BJ (cell line): Measurements from ENCODE around the gene CAPN15. TPM values are rescaled to one million over a fixed set of nuclear protein-coding genes. Genes with fewer than 3 reads are reported as not detected.

Experiments used
- CTCF ChIA-PET: fragments of 350-600 bp; formaldehyde crosslinking; extraction: SDS; loops from one replicate; lab custom pipeline; 2021; ENCODE audit warnings: antibody characterized with exemption, inconsistent platforms; lab: Yijun Ruan, JAX
- POLR2A ChIA-PET: fragments of 300-600 bp; sonication (Branson Sonifier 250); formaldehyde crosslinking; extraction: SDS; loops from one replicate; lab custom pipeline; 2021; ENCODE audit warnings: antibody characterized with exemption; lab: Charles Lee
- DNase-seq: peaks from one replicate; pipeline ENCODE4 v3.0.0-alpha.2; 2011; ENCODE audit warnings: low read depth
- H3K27me3 ChIP-seq: 2 replicates; pipeline ENCODE4 v1.6.0; 2011; ENCODE audit warnings: low read length; ENCODE audit not compliant: control insufficient read depth, insufficient read depth
- H3K36me3 ChIP-seq: 2 replicates; pipeline ENCODE4 v1.5.1; 2011; ENCODE audit warnings: low read length; ENCODE audit not compliant: control insufficient read depth, insufficient read depth
- H3K4me3 ChIP-seq: 2 replicates; pipeline ENCODE4 v1.5.1; 2011; ENCODE audit warnings: low read depth, mild to moderate bottlenecking, control low read depth, low read length
- polyA plus RNA-seq: library from polyadenylated mRNA; depleted of rRNA; stranded (reverse); fragments of >200 nt; gene quantifications from 2 replicates; pipeline ENCODE4 v1.2.3, GENCODE V29; 2011
- TF ChIP-seq, protein P1 (sequence below): IDR thresholded peaks from 2 replicates; pipeline ENCODE4 v1.5.1; 2011; ENCODE audit warnings: low read depth, mild to moderate bottlenecking, control low read depth, inconsistent platforms, low read length, moderate library complexity; ENCODE audit not compliant: insufficient read depth

CAPN15 gene
- polyA plus RNA-seq, 1 experiment = 12.9 TPM

DNA sequence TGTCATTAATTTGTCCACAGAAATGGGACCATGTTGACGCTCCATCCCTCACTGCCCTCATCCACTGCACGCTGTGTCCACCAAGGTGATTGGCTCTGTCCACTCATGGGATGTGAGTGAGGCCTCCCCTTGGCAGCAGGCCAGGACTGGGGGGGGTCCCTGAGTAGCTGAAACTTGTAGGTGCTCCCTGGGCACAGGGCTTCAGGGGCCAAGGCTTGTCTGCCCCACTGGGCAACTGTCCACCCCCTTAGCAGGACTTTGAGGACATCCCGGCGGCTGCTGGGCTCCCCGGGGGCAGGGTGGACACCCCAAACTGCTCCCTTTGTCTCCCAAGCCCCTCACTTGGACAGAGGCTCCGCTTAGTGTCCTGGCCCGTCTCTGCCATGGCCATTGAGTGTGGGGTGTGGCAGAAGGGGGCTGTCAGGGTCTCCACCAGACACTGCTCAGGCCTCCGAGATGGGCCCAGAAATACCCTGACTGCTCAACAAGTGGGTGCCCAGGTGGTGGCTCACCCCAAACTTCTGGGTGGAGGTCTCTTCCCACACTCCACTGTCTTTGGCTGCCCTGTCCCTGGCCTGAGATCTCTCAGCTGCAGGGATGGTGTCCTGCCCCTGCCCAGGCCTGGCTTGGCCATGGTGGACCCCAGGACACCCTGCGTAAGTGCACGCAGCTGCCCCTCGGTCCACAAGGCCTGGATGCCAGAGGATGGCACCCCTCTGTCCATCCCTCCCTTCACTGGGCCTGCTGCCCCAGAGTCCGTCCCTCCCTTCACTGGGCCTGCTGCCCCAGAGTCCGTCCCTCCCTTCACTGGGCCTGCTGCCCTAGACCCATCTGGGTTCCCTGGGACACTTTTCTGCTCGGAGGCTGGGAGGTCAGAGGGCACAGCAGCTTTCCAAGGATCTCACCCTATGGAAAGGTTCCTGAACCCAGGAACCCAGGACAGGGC is 59.4 kb downstream of the CAPN15 start:
- H3K4me3 ChIP-seq = no peak overlapping the region
- ChIA-PET POLR2A (no interaction called here), CTCF (interaction anchor here (1.6 kb wide), 1 partner anchor 10 kb away, joined by 3 read pairs; no protein-coding TSS in a partner anchor)

DNA sequence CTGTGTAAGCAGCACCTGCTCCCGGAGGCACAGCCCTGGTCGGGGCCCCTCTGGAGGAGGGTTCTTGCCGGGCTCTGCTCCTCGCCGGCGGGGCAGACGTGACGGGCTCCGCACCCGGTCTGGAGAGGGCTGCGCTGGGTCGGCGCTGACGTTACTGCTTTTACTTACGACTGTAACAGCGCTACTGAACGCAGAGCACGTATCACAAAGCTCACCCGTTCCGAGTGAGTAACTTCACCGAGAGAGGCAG is 61.1 kb downstream of the CAPN15 start:
- H3K27me3 ChIP-seq = no peaks in the 10 kb centered on the region
- no peak for DNase-seq
- POLR2A ChIA-PET = no interaction called here
- peaks cover 2% of the 10 kb centered on the region; the same call in 1 of the 2 replicates for H3K36me3 ChIP-seq
- H3K4me3 ChIP-seq = peak overlapping the region; percentile 91
- TF ChIP-seq, protein P1, sequence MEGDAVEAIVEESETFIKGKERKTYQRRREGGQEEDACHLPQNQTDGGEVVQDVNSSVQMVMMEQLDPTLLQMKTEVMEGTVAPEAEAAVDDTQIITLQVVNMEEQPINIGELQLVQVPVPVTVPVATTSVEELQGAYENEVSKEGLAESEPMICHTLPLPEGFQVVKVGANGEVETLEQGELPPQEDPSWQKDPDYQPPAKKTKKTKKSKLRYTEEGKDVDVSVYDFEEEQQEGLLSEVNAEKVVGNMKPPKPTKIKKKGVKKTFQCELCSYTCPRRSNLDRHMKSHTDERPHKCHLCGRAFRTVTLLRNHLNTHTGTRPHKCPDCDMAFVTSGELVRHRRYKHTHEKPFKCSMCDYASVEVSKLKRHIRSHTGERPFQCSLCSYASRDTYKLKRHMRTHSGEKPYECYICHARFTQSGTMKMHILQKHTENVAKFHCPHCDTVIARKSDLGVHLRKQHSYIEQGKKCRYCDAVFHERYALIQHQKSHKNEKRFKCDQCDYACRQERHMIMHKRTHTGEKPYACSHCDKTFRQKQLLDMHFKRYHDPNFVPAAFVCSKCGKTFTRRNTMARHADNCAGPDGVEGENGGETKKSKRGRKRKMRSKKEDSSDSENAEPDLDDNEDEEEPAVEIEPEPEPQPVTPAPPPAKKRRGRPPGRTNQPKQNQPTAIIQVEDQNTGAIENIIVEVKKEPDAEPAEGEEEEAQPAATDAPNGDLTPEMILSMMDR = no peak
- CTCF ChIA-PET = interaction anchor here (1.1 to 1.5 kb wide), 2 partner anchors 42 to 48 kb away, joined by 3 to 5 read pairs; partner anchors contain the start of gene METTL26

More for the DNA sequence above, 59.4 kb downstream of the CAPN15 start:
- Histone ChIP-seq H3K27me3 (no peaks in the 10 kb centered on the region), H3K36me3 (0 out of 2 replicates have a peak, but pooled peaks cover 1% of the 10 kb centered on the region)
- TF ChIP-seq, protein P1 = no peak
- no peak for DNase-seq

DNA sequence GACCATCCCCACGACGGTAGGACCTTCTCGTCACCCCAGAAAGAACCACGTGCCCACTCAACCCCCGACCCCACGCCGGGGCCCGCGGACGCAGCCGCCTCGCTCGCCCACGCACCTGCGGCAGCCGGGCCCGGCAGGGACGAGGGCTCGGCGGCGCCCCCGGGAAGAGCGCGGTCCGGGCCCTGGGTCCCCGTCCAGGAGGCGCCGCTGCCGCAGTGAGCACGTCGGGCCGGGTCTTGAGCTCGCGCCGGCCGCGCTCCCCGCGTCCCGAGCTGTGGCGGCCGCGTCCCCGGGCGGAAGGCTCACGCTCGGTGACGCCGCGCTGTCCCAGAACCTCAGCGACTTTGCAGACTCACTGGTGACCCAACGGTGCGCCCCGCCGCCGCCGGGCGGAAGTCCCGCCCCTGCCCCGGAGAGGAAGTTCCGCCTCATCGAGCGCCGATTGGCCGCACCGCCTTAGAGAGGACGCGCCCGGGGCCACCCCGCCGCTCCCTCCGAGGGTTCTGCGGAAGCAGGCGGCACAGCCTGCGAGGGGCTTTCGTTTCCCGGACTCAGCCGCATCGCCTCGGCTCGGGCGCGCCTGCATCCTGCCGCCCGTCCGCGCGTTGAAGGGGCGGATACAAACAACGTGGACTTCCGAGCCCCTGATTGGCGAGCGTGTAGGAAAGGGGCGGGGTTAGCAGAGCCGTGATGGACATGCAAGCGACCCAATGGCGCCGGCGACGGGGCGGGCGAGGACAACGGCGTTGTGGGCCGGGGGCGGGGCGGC is 61.6 kb downstream of the CAPN15 start:
- ChIA-PET POLR2A (no interaction called here), CTCF (interaction anchor here (1.1 to 1.5 kb wide), 2 partner anchors 42 to 47 kb away, joined by 3 to 5 read pairs; partner anchors contain the start of gene METTL26)
- DNase-seq = peak; percentile 51
- Histone ChIP-seq H3K4me3 (peak overlapping the region; percentile 91), H3K27me3 (no peaks in the 10 kb centered on the region), H3K36me3 (peaks cover 2% of the 10 kb centered on the region; the same call in 1 of the 2 replicates)
- TF ChIP-seq, protein P1 = no peak

DNA sequence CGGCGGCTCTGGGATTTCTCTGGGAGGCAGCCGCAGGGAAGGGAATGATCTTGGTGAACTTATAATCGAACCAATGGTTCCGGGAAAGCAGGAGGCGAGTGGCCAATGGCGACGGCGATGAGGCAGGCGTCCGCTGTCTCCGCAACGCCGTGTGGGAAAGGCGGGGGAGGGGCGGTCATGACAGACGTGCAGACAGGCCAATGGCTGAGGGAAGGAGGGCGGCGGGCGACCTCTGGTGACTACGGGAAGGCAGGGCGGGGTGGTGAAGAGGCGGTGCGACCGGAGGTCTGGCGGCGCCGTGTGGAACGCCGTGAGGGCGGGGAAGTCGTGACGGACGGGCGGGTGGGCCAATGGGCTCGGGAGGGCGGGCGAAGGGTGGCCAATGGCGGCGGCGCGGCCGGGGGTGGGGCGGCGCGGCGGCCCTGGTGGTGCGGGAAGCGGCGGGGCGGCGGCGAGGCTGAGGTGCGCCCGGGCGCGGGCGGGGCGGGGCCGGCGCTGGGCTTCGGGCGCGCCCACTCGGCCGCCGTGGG is 62.2 kb downstream of the CAPN15 start, which contains the start of gene RAB40C:
RAB40C (plus strand) TSS at position 409 of the 530 bp plus-strand sequence. CDS start 226 bp downstream, outside the sequence.
- TF ChIP-seq, protein P1 = peak; percentile 33
- Histone ChIP-seq H3K27me3 (no peaks in the 10 kb centered on the region), H3K36me3 (peaks cover 4% of the 10 kb centered on the region; the same call in 1 of the 2 replicates), H3K4me3 (peak within 1 kb of the TSS; percentile 94)
- peak; percentile 68 for DNase-seq
- ChIA-PET CTCF (interaction anchor here (1.0 kb wide), 1 partner anchor 15 kb away, joined by 4 read pairs; no protein-coding TSS in a partner anchor), POLR2A (no interaction called here)
